CD1c-positive myeloid dendritic cell (primary cell): Measurements from ENCODE around the gene UFC1.
A peak's percentile ranks its signal among the peaks of the same experiment; 100 is the strongest.

Experiments
- DNase-seq: peaks from one replicate; pipeline ENCODE4 v3.0.0-alpha.2; 2016; ENCODE audit errors: extremely low spot score

Gene UFC1

DNA sequence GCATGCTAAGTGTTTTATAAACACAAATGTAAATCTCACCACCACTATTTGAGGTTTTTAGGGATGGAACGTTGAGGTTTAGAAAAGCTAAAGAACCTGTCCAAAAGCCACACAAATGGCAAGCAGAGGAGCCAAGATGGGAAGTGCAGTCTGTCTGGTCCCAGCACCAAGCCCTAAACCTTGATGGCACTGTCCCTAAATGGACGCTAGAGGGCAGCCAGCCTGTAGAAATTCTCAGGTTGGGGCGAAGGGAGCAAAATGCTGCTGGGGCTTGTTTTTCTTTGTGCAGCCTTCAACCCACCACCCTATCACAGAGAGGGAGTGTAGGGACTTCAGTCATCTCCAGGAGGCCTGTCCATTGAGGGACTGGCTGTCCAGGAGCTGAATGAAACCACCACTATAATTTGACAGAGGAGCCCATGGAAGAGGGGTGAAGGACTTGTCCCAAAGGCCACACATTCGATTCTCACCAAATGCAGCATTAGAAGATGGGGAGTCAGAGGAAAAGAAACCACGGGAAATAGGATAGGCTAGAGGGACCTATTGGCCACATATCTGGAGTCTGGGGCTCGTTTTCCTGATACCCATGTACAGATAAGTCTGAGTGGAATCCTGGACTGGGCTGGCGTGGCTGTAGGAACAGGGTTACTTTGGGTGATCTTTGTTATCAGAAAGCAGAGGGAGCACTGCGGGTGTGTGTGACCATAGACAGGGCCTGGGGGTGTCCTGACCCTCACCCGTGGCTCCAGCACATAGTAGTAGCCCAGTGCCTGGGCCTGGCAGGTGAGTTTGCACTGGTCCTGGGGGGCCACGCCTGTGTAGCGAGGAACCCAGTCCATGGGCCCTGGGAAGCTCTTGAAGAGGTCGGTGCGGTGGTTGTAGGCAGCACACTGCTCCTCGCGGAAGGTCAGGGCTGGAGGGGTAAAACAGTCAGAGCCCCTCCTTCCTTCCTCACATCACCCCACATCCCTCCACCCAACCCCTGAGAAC, 39.0 kb downstream of the UFC1 start:
- peak; percentile 86 for DNase-seq

DNA sequence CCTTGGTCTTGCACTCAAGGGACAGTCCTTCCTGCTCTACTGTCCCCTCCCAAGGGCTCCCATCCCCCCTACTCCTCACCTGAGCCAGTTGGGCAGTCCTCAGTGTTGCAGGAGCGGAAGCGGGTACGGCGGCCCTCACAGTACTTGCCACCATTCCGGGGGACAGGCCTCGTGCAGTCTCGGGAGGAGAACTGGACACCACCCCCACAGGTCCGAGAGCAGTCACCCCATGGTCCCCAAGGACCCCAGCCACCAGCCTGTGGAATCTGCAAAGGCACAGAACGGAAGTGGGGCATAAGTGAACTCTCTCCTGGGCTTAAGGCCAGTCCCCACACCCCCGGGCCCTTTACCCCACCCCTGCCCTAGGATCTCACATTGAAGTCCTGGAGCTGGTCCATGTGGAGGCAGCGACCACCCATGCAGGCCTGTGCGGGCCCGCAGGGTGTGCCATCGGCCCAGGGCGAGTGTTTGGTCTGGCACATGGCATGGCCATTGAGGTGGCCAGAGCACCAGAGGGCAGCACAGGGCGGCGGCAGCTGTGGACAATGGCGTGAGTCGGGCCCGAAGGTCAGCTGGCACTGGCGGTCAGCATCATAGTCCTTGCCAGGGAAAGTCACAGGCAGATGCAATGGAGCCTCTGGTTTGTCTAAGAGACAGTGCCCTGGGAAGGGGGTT, 39.9 kb downstream of the UFC1 start:
- DNase-seq, result no peak

DNA sequence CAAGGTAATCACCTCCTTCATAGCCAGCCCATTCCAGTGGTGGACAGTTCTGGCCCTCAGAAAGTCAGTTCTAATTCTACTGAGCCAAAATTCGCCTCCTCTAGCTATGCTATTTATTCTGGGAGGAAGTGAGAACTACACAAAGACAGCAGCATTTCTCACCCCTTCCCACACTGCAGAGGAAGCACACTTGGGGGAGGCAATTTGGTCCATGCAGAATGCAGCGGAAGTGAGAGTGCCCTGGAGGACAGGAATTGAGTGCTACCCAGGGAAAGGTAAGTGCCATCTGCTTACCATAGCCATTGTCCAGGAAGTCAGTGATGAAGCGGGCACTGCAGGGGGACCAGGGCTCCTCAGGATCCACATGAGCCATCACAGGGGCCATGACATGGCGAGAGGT, 41.4 kb downstream of the UFC1 start:
- peak; percentile 85 for DNase-seq

DNA sequence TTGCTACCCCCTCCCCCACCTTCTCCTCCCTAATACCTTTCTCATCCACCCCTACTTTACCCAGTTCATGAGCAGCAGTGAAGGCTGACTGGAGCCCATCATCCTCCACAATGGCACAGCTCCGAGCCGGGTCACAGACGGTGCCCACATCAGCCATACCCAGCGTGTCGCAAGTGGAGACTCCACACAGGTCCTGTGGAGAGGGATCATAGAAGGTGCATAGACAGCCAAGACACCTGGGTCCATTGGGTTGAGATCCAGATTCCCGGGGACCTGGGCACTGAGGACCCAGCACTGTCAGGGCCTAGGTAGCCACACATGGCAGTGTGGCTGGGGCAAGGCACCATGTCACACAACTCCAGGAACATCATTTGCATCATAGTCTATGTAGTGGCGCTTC, 42.3 kb downstream of the UFC1 start:
- no peak for DNase-seq

DNA sequence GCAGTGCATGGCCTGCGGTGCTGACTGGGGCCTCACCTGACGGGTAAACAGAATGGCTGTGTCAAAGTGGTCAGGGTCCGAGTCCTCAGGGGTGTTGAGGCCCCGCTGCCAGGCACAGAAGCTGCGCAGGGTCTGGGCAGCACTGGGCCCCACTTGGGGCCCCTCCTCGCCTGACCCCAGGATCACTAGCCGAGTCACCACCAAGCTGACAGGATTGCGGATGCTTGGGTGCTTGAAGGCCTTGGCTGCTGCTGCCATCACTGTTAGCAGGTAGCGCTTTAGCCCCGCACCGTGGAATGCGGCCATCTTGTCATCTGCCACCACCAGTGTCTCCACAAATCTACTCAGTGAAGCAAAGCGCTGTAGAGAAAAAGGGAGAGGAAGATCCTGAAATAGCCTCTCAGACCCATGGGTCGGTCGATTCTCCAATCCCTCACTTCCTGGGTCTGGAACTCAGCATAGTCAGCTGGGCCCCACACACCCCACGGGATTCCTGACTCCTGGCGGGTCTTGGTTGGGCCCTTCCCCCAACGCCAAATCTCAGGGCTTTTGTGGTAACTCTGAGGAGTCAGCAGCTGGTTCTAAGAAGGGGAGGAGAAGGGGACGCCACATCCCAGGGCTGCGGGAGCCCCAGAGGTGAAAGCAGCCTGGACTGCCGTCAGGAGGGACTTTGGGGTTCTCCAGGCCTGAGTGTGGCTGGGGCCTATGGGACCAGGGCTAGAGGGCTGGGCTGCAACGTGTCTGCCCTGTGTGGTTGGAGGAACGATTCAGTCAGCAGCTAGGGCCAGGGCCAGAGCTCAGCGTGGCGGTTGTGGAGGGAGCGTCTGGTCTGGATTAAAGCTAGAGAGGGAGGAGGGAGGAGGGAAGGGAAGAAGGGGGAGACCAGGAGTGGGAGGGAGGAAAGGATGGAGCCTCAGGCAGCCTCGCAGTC, 43.0 kb downstream of the UFC1 start:
- DNase-seq, result no peak

GRCh38 chr1:161197560-161198193, 43.9 kb downstream of the UFC1 start:
- no peak for DNase-seq

DNA sequence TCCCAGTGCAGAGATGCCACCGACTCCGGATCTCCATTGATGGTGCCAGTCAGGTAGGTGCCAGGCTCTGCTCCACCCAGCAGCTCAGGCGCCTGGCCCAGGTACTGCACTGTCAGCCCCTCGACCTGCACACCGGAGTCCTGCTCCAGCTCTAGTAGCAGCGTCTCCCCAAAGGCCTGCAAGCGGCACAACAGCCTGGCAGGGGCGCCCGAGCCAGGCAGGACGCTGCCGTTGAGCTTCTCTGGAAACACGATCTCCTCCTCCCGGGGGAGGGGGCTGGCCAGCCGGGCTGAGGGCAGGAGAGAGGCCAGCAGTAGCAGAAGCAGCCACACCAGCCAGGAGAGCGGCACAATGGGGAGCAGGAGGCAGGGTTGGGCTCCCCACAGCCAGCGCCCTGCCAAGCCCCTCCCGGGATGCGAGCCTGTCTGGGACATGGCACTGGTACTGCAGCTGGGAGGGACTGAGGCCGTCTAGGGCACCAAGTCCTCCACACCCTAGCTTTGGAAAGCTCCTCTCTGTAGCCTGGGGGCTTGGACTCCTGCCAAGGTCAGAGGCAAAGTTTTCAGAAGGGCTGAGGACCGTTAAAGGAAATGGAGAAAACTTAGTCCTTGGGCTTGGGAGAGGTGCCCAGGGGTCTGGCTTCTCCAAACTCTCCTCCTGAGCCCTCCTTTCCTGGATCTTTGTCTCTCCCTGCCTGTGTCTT, 44.6 kb downstream of the UFC1 start:
- no peak for DNase-seq

DNA sequence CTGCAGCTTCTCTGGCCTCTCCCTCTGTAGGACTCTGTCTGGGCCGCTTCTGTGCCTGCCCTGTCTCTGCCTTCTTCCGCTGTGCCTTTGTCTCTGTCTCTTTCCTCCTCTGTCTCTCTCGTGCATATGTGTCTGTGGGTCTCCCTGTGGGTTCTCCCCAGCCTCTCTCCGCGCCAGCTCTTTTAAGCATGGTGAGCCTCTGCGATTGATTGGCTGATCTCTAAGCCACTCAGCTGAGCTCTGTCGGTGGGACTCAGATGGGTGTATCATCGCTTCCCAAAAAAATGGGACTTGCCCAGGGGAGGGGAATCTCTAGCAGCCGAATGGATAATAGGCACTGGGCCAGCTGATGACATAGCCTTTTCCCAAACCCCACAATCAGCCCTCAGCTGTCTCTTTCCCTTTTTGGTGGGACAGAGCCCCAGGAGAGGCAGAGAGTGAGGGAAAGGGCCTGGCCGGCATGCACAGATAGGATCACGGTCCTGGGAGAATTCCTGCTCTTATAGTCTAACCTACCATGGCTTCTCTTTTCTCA, 45.2 kb downstream of the UFC1 start, which contains the start of gene ADAMTS4:
Gene ADAMTS4 (minus strand): TSS at position 158 of the 535 bp plus-strand sequence. CDS start 427 bp downstream, outside the sequence.
- DNase-seq, result no peak

GRCh38 chr1:161199506-161200139, 45.8 kb downstream of the UFC1 start:
- no peak for DNase-seq

GRCh38 chr1:161200421-161200991, 46.7 kb downstream of the UFC1 start:
- DNase-seq, result no peak

DNA sequence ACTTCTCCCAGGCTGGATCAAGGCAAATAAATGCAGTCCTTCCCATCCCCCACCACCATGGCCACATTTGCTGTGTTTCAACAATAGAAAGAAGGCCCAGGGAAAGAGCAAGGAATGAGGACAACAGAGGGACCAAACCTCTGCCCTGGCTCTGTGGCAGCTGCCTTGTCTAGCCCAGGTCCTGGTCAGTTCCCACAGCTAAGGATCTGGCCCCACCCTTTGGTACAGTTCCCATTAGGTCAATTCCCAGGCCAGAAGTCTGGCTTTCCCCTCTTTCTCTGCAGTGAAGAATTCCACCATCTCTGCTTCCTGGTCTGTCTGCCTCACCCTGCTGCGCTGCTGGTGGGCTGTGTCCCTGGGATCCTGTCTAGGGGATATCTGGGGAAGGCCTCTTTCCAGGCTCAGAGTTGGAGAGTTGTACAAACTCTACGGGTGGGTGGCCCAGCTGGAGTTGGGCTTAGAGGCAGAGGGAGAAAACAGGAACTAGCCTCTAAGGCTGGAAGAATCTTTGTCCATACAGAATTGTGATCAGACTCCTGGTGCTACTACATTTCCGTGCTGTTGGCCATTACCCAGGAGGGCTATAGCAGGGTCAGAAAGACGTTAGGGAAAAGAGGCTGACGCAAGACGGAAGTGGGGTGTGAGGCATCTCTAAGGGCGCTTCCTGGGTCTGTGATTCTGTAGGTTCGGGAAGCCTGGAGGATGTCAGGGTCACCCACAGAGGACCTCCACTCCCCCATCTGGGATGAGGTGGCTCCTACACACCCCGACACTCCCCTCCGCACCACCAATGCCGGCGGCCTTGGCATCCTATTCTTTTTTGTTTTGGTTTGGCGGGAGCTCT, 47.4 kb downstream of the UFC1 start:
- peak; percentile 66 for DNase-seq

DNA sequence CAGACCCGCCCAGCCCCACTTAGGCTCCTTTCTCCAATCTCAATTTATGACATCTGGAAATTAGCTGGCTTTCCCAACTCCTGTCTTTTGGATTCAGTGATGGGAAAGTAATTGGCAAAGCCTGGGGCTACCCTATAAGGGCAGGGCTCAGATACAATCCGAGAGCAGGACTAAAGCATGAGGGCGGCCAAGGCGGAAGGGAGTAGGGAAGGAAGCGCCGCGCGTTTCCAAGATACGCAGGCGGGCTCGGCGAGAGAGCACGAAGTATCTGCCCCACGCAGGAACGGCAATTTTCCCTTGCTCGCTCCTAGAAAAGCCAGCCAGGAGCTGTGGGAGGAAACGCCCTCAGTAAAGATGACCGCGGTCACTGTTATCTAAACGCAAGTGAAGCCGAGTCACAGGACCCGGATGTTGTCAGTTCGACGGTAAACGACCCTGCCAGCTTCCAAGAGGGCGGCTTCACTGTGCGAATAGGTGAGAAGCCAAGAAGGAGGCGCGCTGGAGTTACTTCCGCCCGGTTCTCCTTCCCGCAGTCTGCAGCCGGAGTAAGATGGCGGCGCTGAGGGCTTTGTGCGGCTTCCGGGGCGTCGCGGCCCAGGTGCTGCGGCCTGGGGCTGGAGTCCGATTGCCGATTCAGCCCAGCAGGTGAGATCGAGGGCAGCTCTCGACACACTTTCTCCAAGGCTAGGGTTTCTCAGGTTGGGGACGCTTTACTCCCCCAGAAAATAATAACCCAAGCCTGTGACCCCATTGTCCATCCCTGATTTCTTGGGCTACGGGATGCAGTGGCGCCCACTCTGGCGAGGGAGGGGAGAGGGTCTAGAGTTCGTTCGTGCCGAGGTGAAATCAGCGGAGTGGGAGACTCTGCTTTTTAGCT, 48.3 kb downstream of the UFC1 start, which contains the start of gene NDUFS2:
Gene NDUFS2 (plus strand): TSS at position 532 of the 877 bp plus-strand sequence. CDS start 19 bp downstream, at position 551.
- DNase-seq, result peak; percentile 99

- no peak for DNase-seq
These were observed 52.8 kb downstream of the UFC1 start for GRCh38 chr1:161206411-161207140.

GRCh38 chr1:161207173-161207572, 53.4 kb downstream of the UFC1 start:
- no peak for DNase-seq
